Mucosa of descending colon (tissue), 3 donors: ENCODE measurements around the gene INTS1. TPM values are rescaled to one million over a fixed set of nuclear protein-coding genes. Genes with fewer than 3 reads are reported as not detected.
A peak's percentile ranks its signal among the peaks of the same experiment; 100 is the strongest.

Source experiments
- ATAC-seq: fragments of 200-7000 bp; cut with Tn5 transposase; one replicate; pipeline ENCODE4 v1.9.1; 2020; ENCODE audit warnings: mild to moderate bottlenecking, moderate library complexity
- DNase-seq, 3 donors: peaks; one replicate each; pipeline ENCODE4 v3.0.0-alpha.2; 2020
- H3K36me3 ChIP-seq: fragments of 200-600 bp; one replicate; pipeline ENCODE4 v1.8.0; 2021; ENCODE audit warnings: low read depth, mild to moderate bottlenecking
- H3K4me1 ChIP-seq: fragments of 200-600 bp; one replicate; pipeline ENCODE4 v1.8.0; 2021; ENCODE audit warnings: low read depth, mild to moderate bottlenecking
- H3K4me3 ChIP-seq: fragments of 200-600 bp; one replicate; pipeline ENCODE4 v1.8.0; 2021; ENCODE audit warnings: mild to moderate bottlenecking
- H3K9me3 ChIP-seq: fragments of 200-600 bp; one replicate; pipeline ENCODE4 v1.8.0; 2021; ENCODE audit warnings: mild to moderate bottlenecking
- intact Hi-C, 2 donors: fragments of 100-400 bp; cut with DNase I in 1 of 2; cut with micrococcal nuclease in 1 of 2; formaldehyde crosslinking; loops; one replicate each; pipeline versions ENCODE4 v1.11.0 to v1.11.1; 2022; cut with DNase I, micrococcal nuclease
- total RNA-seq, 3 donors: library from RNA; stranded (reverse); fragmentation: NEBNext Ultra II Directional in 2 of 3; extraction: Animal tissue kit (Norgen Biotek cat#: 25700) in 2 of 3; gene quantifications; one replicate each; pipeline versions ENCODE4 v1.2.1 to v1.2.4, GENCODE V29; 2021 to 2023
- TF ChIP-seq, protein P1 (sequence below): fragments of 200-600 bp; IDR thresholded peaks from one replicate; pipeline ENCODE4 v1.8.0; 2022; ENCODE audit warnings: antibody characterized with exemption, mild to moderate bottlenecking
- donor health status: DM: no; HTN: no; CAD: no; lungs with moderate emphysema.
- donor health status: DM: no; HTN: no; CAD: no.
- donor health status: DM: no; HTN: yes; CAD: no.

The INTS1 gene
- total RNA-seq, 3 donors from 2014 or later: 79.6 to 94.3 (median 88.0) TPM

- no peak overlapping the region for H3K4me3 ChIP-seq
- no peaks in the 10 kb centered on the region for H3K9me3 ChIP-seq
- no peaks in the 10 kb centered on the region for H3K36me3 ChIP-seq
- no peak for DNase-seq
- TF ChIP-seq, protein P1, sequence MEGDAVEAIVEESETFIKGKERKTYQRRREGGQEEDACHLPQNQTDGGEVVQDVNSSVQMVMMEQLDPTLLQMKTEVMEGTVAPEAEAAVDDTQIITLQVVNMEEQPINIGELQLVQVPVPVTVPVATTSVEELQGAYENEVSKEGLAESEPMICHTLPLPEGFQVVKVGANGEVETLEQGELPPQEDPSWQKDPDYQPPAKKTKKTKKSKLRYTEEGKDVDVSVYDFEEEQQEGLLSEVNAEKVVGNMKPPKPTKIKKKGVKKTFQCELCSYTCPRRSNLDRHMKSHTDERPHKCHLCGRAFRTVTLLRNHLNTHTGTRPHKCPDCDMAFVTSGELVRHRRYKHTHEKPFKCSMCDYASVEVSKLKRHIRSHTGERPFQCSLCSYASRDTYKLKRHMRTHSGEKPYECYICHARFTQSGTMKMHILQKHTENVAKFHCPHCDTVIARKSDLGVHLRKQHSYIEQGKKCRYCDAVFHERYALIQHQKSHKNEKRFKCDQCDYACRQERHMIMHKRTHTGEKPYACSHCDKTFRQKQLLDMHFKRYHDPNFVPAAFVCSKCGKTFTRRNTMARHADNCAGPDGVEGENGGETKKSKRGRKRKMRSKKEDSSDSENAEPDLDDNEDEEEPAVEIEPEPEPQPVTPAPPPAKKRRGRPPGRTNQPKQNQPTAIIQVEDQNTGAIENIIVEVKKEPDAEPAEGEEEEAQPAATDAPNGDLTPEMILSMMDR: no peak
- peak; percentile 26 for ATAC-seq
- H3K4me1 ChIP-seq: peaks cover 3% of the 10 kb centered on the region
- intact Hi-C loops: no loop called here
These were observed 72.4 kb downstream of the INTS1 start for GRCh38 chr7:1431634-1432380.

- TF ChIP-seq, protein P1: no peak
- no peak for DNase-seq
- ATAC-seq: no peak
- Histone ChIP-seq H3K4me3 (no peak overlapping the region), H3K4me1 (peaks cover 3% of the 10 kb centered on the region), H3K36me3 (no peaks in the 10 kb centered on the region), H3K9me3 (no peaks in the 10 kb centered on the region)
- intact Hi-C loops: no loop called here
These were observed 73.0 kb downstream of the INTS1 start for GRCh38 chr7:1431226-1431625.

DNA sequence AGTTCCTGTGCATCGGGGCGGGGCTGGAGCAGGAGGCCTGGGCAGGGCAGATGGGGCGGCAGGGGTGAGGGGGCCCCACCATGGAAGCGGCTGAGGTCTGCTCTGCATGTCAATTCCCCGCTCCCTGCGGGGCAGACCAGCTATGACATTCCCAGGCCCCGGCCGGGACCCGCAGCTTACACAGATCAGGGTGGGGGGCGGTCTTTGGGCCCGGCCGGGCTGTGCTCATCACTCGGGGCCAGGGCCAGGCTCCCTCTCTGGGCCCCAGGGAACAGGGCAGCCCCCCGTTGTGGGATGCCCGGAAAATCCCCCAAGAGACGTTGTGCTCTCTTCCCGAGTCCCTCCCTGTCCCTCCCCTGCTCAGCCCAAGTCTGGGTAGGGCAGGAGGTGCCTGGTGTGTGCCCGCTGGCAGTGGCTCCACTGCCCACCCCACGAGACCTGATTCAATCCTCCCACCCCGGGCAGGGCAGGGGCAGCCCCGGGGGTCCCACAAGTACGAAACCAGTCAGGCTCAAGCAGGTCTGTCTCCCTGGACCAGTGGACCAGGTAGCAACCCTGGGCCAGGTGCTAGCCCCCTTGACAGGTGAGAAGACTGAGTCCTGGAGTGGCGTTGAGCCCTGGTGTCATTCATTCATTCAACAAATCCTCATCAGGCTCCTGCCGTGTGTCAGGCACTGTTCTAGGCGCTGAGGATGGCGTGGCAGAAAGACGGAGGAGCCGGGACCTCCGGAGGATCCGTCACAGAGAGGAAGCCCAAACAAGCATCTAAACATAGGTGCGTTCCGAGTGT, 73.9 kb downstream of the INTS1 start:
- ATAC-seq: no peak
- H3K36me3 ChIP-seq: no peaks in the 10 kb centered on the region
- peaks cover 3% of the 10 kb centered on the region for H3K4me1 ChIP-seq
- no peaks in the 10 kb centered on the region for H3K9me3 ChIP-seq
- intact Hi-C loops: no loop called here
- DNase-seq: no peak
- no peak overlapping the region for H3K4me3 ChIP-seq
- TF ChIP-seq, protein P1: no peak

DNA sequence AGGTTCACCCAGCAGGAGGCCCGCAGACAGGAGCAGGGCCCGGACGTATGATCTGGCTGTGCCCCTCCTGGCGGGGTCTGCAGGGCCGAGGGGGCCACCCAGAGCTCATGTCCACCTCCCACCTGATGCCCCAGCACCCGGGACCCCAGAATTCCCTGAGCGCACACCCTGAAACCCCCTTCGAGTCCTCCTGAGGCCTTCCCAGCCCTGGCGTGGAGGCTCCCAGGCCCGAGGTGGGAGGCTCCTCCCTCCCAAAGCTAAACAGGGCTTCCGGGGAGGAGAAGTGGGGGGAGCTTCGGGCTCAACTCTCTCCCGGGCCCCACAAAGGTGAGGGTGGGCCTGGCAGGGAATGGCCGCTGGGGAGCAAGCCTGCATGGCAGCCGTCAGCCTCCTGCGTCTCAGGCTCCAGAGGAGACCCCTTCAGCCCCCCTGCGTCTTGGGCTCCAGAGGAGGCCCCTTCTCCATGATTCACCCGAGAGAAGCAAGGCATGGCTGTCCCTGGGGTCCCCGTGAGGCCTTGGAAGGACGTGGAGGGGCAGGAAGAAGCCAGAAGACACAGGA, 75.2 kb downstream of the INTS1 start:
- no peak for DNase-seq
- intact Hi-C loops: no loop called here
- Histone ChIP-seq H3K4me1 (peaks cover 3% of the 10 kb centered on the region), H3K9me3 (no peaks in the 10 kb centered on the region), H3K36me3 (no peaks in the 10 kb centered on the region), H3K4me3 (no peak overlapping the region)
- TF ChIP-seq, protein P1: no peak
- no peak for ATAC-seq

DNA sequence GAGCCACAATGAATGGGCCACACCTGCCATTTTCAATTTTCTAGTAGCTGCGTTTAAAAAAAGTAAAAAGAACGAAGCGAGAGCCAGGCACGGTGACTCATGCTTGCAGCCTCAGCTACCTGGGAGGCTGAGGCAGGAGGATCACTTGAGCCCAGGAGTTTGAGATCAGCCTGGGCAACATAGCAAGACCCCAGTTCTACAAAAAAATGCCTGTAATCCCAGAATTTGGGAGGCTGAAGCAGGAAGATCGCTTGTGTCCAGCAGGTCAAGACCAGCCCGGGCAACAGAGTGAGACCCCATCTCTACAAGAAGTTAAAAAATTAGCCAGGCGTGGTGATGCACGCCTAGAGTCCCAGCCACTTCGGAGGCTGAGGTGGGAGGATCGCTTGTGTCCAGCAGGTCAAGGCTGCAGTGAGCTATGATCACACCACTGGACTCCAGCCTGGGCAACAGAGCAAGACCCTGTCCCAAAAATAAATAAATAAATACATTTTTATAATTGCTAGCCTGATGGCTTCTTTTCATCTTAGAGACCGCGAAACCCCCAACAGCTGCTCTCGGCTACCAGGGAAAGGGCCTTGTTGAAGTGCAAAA, 77.0 kb downstream of the INTS1 start:
- H3K4me1 ChIP-seq: peaks cover under 1% of the 10 kb centered on the region
- H3K4me3 ChIP-seq: no peak overlapping the region
- H3K36me3 ChIP-seq: no peaks in the 10 kb centered on the region
- no peaks in the 10 kb centered on the region for H3K9me3 ChIP-seq
- TF ChIP-seq, protein P1: no peak
- DNase-seq (no peak), ATAC-seq (no peak)
- intact Hi-C loops: no loop called here
